K562 treated with DMSO at 1 percent for 48 hours (cell line): ENCODE results near the gene PAEP. TPM values are rescaled to one million over a fixed set of nuclear protein-coding genes. Genes with fewer than 3 reads are reported as not detected.

Source experiments
- total RNA-seq: library from RNA; unstranded; fragments of 300-600 nt; gene quantifications from 2 replicates; pipeline ENCODE4 v1.2.3, GENCODE V29; 2022; ENCODE audit warnings: low replicate concordance; ENCODE audit errors: extremely low read depth

The PAEP gene
- total RNA-seq, result not detected in 2 replicates

GRCh38 chr9:135561391-135562234 lies at the start of gene PAEP:
Gene PAEP (plus strand): TSS chr9:135561756.

DNA sequence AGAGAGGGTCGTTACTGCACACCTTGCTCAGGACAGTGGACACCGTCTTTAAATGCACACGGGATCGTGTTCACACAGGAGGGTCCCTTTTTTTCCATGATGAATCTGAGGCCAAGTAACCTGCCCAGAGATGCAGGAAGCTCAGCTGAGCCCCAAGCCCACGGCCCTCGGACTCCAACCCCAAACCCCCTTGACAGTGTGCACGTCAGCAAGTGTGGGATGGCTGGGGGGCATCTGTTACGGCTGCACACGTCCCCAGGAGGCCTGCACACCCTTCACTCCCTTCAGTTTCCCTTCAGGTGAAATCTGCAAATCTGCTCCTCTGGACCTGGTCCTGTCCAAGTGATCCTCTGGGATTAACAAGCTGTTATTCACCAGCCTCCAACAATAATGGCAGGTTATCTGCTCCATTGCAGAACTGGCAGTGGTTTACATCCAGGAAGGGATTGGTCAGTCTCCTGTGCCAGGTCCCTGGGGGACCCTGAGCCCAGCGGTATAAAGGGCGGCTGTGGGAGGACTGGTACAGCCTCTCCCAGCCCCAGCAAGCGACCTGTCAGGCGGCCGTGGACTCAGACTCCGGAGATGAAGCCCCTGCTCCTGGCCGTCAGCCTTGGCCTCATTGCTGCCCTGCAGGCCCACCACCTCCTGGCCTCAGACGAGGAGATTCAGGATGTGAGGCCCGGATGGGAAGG lies 40.5 kb upstream of the PAEP start, which contains the start of gene LCN1:
Gene LCN1, plus strand, starts transcription at position 525 of the 692 bp plus-strand sequence. Its CDS starts 58 bp downstream, at position 583.

GRCh38 chr9:135545646-135546176 lies 15.8 kb upstream of the PAEP start, which contains the start of gene OBP2A:
Gene OBP2A (plus strand): TSS chr9:135546126. CDS start chr9:135546181, 55 bp downstream.

Other genes starting within 250 kb of the PAEP start
- not detected in 2 replicates for gene PPP1R26, start 82.0 kb upstream of the PAEP start, total RNA-seq
- not detected in 2 replicates for gene MRPS2, start 61.1 kb upstream of the PAEP start, total RNA-seq
- gene LCN1, start 40.3 kb upstream of the PAEP start, total RNA-seq, result not detected in 2 replicates
- gene OBP2A, start 15.6 kb upstream of the PAEP start, total RNA-seq, result not detected in 2 replicates
- gene GLT6D1, start 77.8 kb downstream of the PAEP start, total RNA-seq, result not detected in 2 replicates
- gene LCN9, start 101.6 kb downstream of the PAEP start, total RNA-seq, result not detected in 2 replicates
- gene SOHLH1, start 137.7 kb downstream of the PAEP start, total RNA-seq, result not detected in 2 replicates
- not detected in 2 replicates for gene KCNT1, start 140.4 kb downstream of the PAEP start, total RNA-seq